Naive B cell (primary cell): ENCODE results near the gene HIF3A. TPM values are rescaled to one million over a fixed set of nuclear protein-coding genes. Genes with fewer than 3 reads are reported as not detected.
A peak's percentile ranks its signal among the peaks of the same experiment; 100 is the strongest.
"Not testable (repeated sequence)": the region's sequence is repeated elsewhere in the genome, so short reads cannot be mapped to it uniquely, and the experiment has no call there.

Experiments used
- ATAC-seq, 2 donors: fragments of 150-1000 bp; cut with Tn5 transposase; 2 replicates each; pipeline ENCODE4 v1.10.0; 2021; ENCODE audit warnings: low read depth in 2 of 2, mild to moderate bottlenecking in 2 of 2, moderate library complexity in 2 of 2
- DNase-seq: peaks from one replicate; pipeline ENCODE4 v3.0.0; 2022
- H3K27ac Mint-ChIP-seq, 6 donors: one replicate each; pipeline ENCODE4 v1.8.0; 2020 to 2022; ENCODE audit warnings: mild to moderate bottlenecking in 6 of 6, mixed read lengths in 6 of 6, moderate library complexity in 5 of 6, inconsistent platforms in 2 of 6
- H3K27me3 Mint-ChIP-seq, 3 donors: one replicate each; pipeline ENCODE4 v1.8.0; 2021 to 2022; ENCODE audit warnings: mixed read lengths in 3 of 3, mild to moderate bottlenecking in 1 of 3
- H3K36me3 Mint-ChIP-seq, 2 donors: one replicate each; pipeline ENCODE4 v1.8.0; 2020 to 2022; ENCODE audit warnings: mixed read lengths in 2 of 2, inconsistent platforms in 1 of 2, mild to moderate bottlenecking in 1 of 2
- H3K4me1 Mint-ChIP-seq, 3 donors: one replicate each; pipeline ENCODE4 v1.8.0; 2020 to 2022; ENCODE audit warnings: mixed read lengths in 3 of 3, inconsistent platforms in 1 of 3, mild to moderate bottlenecking in 1 of 3, moderate library complexity in 1 of 3
- H3K4me3 Mint-ChIP-seq, 8 donors: one replicate each; pipeline ENCODE4 v1.8.0; 2020 to 2022; ENCODE audit warnings: mild to moderate bottlenecking in 8 of 8, mixed read lengths in 8 of 8, moderate library complexity in 8 of 8, inconsistent platforms in 2 of 8
- H3K9me3 Mint-ChIP-seq, 7 donors: one replicate each; pipeline ENCODE4 v1.8.0; 2020 to 2022; ENCODE audit warnings: mixed read lengths in 7 of 7, mild to moderate bottlenecking in 5 of 7, inconsistent platforms in 2 of 7, moderate library complexity in 1 of 7
- polyA plus RNA-seq, 6 donors: library from polyadenylated mRNA; unstranded; fragments of 300-500 nt; fragmentation: Illumina TruSeq; gene quantifications; one replicate each; pipeline ENCODE4 v1.2.3, GENCODE V29; 2021; ENCODE audit warnings: low read depth in 6 of 6

The HIF3A gene
- polyA plus RNA-seq, 6 donors from 2014 or later: not detected

- no peaks in the 10 kb centered on the region for H3K27me3 Mint-ChIP-seq
- ATAC-seq (no peak), DNase-seq (no peak)
- no peak overlapping the region for H3K27ac Mint-ChIP-seq
- no peaks in the 10 kb centered on the region for H3K9me3 Mint-ChIP-seq
- H3K36me3 Mint-ChIP-seq: peaks cover 8 to 10% of the 10 kb centered on the region in 2 donors
- peaks cover 11 to 19% (median 14%) of the 10 kb centered on the region in 3 donors for H3K4me1 Mint-ChIP-seq
- H3K4me3 Mint-ChIP-seq: no peak overlapping the region
Measured at GRCh38 chr19:46364359-46364758, 67.5 kb downstream of the HIF3A start.

DNA sequence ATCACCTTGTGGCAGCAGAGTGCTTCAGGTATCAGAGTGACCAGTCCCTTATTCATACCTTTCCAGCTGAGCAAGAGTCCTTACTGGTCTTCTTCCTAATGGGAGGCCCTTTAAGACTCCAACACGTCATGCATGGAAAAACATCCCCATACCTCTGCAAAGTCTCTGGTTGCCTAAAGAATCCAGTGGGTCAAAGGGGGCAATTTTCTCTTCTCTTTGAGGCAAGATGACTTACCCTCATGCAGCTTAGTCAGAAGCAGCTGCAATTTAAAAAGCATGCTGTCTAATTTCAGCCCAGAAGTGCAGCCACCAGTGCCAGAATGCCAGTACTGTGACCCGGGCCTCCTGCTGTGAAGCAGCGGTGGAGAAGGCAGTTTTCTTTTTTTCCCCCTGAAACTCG is 68.7 kb downstream of the HIF3A start:
- H3K27me3 Mint-ChIP-seq: no peaks in the 10 kb centered on the region
- H3K9me3 Mint-ChIP-seq: no peaks in the 10 kb centered on the region
- ATAC-seq (no peak), DNase-seq (no peak)
- no peak overlapping the region for H3K4me3 Mint-ChIP-seq
- H3K4me1 Mint-ChIP-seq: peaks cover 11 to 19% (median 14%) of the 10 kb centered on the region in 3 donors
- peak overlapping the region in 1 of 6 donors; percentile 12 for H3K27ac Mint-ChIP-seq
- H3K36me3 Mint-ChIP-seq: peaks cover 8 to 10% of the 10 kb centered on the region in 2 donors

- Mint-ChIP-seq H3K4me1 (peaks cover 14 to 27% (median 19%) of the 10 kb centered on the region in 3 donors), H3K9me3 (no peaks in the 10 kb centered on the region), H3K27ac (peak overlapping the region in 2 of 6 donors; percentile 76 to 83), H3K36me3 (peaks cover 8 to 10% of the 10 kb centered on the region in 2 donors), H3K4me3 (no peak overlapping the region), H3K27me3 (no peaks in the 10 kb centered on the region)
- no peak for DNase-seq
- no peak for ATAC-seq
Measured at GRCh38 chr19:46366620-46367292, 69.9 kb downstream of the HIF3A start.

DNA sequence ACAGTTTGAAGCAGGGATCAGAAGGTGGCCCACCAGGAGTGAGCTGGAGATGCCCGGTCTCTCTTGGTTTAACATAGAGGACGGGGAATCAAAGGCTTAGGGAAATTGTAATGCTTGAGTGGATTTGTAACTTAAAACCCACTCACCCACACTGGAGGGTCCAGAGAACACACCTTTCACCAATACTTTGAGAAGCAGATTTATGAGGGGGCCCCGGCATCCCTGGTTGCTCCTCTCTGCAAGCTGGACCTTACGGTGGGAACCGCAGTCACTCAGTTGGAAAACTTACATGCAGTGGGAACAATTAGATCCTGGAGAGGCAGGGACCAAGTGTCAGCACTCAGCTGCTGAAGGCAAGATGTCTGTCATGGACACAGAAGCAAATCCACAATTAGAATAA is 70.6 kb downstream of the HIF3A start:
- no peaks in the 10 kb centered on the region for H3K27me3 Mint-ChIP-seq
- H3K4me1 Mint-ChIP-seq: peaks cover 13 to 29% (median 17%) of the 10 kb centered on the region in 3 donors
- H3K4me3 Mint-ChIP-seq: no peak overlapping the region
- no peaks in the 10 kb centered on the region for H3K9me3 Mint-ChIP-seq
- peaks cover 8 to 10% of the 10 kb centered on the region in 2 donors for H3K36me3 Mint-ChIP-seq
- H3K27ac Mint-ChIP-seq: peak overlapping the region in 2 of 6 donors; percentile 44 to 69
- DNase-seq (no peak), ATAC-seq (no peak)

- no peak for ATAC-seq
- DNase-seq: no peak
- no peak overlapping the region for H3K4me3 Mint-ChIP-seq
- H3K27ac Mint-ChIP-seq: no peak overlapping the region
- peaks cover 13 to 30% (median 17%) of the 10 kb centered on the region in 3 donors for H3K4me1 Mint-ChIP-seq
- H3K9me3 Mint-ChIP-seq: no peaks in the 10 kb centered on the region
- peaks cover 8 to 10% of the 10 kb centered on the region in 2 donors for H3K36me3 Mint-ChIP-seq
- no peaks in the 10 kb centered on the region for H3K27me3 Mint-ChIP-seq
Measured at GRCh38 chr19:46368116-46368515, 71.3 kb downstream of the HIF3A start.

DNA sequence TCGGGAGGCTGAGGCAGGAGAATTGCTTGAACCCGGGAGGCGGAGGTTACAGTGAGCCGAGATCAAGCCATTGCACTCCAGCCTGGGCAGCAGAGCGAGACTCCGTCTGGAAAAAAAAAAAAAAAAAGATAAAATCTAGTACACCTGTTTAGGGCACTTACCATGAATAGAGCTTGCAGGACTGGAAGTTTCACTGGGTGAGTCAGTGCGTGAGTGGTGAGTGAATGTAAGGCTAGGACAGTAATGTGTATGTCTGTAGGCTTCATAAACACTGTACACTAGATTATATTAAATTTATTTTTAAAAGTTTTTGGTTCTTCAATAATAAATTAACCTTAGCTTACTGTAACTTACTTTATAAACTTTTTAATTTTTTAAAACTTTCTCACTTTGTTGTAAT is 73.0 kb downstream of the HIF3A start:
- Mint-ChIP-seq H3K27ac (no peak overlapping the region), H3K4me3 (no peak overlapping the region), H3K4me1 (peaks cover 8 to 30% (median 13%) of the 10 kb centered on the region in 3 donors), H3K36me3 (no peaks in the 10 kb centered on the region), H3K9me3 (no peaks in the 10 kb centered on the region), H3K27me3 (no peaks in the 10 kb centered on the region)
- ATAC-seq: no peak
- DNase-seq: no peak

- no peak for ATAC-seq
- Mint-ChIP-seq H3K36me3 (no peaks in the 10 kb centered on the region), H3K9me3 (no peaks in the 10 kb centered on the region), H3K27ac (peak overlapping the region in 1 of 6 donors; percentile 80), H3K27me3 (no peaks in the 10 kb centered on the region), H3K4me1 (peaks cover 8 to 30% (median 13%) of the 10 kb centered on the region in 3 donors), H3K4me3 (no peak overlapping the region)
- no peak for DNase-seq
Measured at GRCh38 chr19:46371371-46371901, 74.6 kb downstream of the HIF3A start.

- no peak for ATAC-seq
- peaks cover 0 to 11% of the 10 kb centered on the region in 2 donors for H3K36me3 Mint-ChIP-seq
Measured at GRCh38 chr19:46372901-46373490, 76.2 kb downstream of the HIF3A start.

GRCh38 chr19:46373491-46374359 is 76.9 kb downstream of the HIF3A start:
- Mint-ChIP-seq H3K36me3 (peaks cover 0 to 11% of the 10 kb centered on the region in 2 donors), H3K4me1 (peaks cover 8 to 22% (median 10%) of the 10 kb centered on the region in 3 donors), H3K9me3 (no peaks in the 10 kb centered on the region), H3K4me3 (no peak overlapping the region), H3K27me3 (no peaks in the 10 kb centered on the region), H3K27ac (peak overlapping the region in 1 of 6 donors; percentile 77)
- DNase-seq (no peak), ATAC-seq (no peak)

More at GRCh38 chr19:46372901-46373490, 76.2 kb downstream of the HIF3A start:
- H3K27me3 Mint-ChIP-seq: no peaks in the 10 kb centered on the region
- H3K4me1 Mint-ChIP-seq: peaks cover 8 to 25% (median 13%) of the 10 kb centered on the region in 3 donors
- no peaks in the 10 kb centered on the region for H3K9me3 Mint-ChIP-seq
- no peak overlapping the region for H3K27ac Mint-ChIP-seq
- H3K4me3 Mint-ChIP-seq: no peak overlapping the region
- DNase-seq: no peak

- peaks cover 8 to 11% of the 10 kb centered on the region in 2 donors for H3K36me3 Mint-ChIP-seq
- H3K27me3 Mint-ChIP-seq: no peaks in the 10 kb centered on the region
- H3K9me3 Mint-ChIP-seq: no peaks in the 10 kb centered on the region
- no peak overlapping the region for H3K4me3 Mint-ChIP-seq
- H3K4me1 Mint-ChIP-seq: peaks cover 8 to 17% (median 12%) of the 10 kb centered on the region in 3 donors
- H3K27ac Mint-ChIP-seq: no peak overlapping the region
- ATAC-seq (no peak), DNase-seq (no peak)
Measured at GRCh38 chr19:46374536-46375475, 78.0 kb downstream of the HIF3A start.

DNA sequence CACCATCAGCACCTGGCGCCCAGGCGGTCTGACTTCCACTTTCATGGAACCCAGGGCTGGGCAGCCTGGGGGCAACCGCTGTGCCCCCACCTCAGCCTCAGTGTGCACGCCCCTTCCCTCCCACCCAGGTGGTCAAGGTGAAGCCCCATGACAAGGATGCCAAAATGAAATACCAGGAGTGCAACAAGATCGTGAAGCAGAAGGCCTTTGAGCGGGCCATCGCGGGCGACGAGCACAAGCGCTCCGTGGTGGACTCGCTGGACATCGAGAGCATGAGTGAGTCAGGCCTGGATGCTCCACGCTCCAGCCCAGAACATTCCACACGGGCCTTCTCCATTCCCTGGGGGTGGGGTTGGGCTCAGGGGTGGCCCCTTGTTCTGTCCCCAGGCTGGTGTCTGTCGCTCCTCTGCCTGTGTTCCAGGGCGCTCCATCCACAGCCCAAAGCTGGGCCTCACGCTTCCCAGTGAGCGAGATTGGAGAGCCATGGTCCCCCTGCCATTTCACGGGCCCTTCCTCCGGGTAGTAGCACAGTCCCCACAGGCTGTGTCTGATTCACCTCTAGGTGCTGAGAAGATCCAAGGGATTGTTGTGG is 78.7 kb downstream of the HIF3A start:
- DNase-seq, H3K27ac Mint-ChIP-seq, H3K4me3 Mint-ChIP-seq, H3K9me3 Mint-ChIP-seq, H3K27me3 Mint-ChIP-seq, ATAC-seq: not testable (repeated sequence)
- peaks cover 12 to 22% (median 16%) of the 10 kb centered on the region in 3 donors for H3K4me1 Mint-ChIP-seq
- peaks cover 14 to 15% of the 10 kb centered on the region in 2 donors for H3K36me3 Mint-ChIP-seq
